Ureter (tissue), 1 donor: ENCODE results near the gene DOCK2. TPM values are rescaled to one million over a fixed set of nuclear protein-coding genes. Genes with fewer than 3 reads are reported as not detected.
"Not testable (repeated sequence)": the region's sequence is repeated elsewhere in the genome, so short reads cannot be mapped to it uniquely, and the experiment has no call there.

Experiments used
- DNase-seq: peaks from one replicate; pipeline ENCODE4 v3.0.0-alpha.2; 2020; ENCODE audit warnings: low spot score
- total RNA-seq: library from RNA; stranded (reverse); gene quantifications from one replicate; pipeline ENCODE4 v1.2.4, GENCODE V29; 2023
- donor health status: DM: yes; HTN: yes; CAD: no.

DOCK2 gene
- total RNA-seq, 1 donor from 2014 or later, result 22.4 TPM

DNA sequence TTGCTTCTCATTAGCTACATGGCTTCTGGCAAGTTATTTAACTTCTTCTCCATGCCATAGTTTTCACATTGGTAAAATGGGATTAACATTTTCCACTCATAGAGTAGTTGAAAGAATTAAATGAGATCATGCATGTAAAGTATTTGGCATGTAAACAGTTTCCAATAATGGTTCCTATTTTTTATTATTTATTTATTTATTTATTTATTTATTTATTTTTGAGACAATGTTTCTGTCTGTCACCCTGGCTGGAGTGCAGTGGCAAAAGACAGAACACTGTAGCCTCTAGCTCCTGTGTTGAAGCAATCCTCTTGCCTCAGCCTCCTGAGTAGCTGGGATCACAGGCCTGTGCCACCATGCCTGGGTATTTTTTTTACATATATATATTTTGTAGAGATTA is 117.7 kb downstream of the DOCK2 start:
- no peak for DNase-seq

DNA sequence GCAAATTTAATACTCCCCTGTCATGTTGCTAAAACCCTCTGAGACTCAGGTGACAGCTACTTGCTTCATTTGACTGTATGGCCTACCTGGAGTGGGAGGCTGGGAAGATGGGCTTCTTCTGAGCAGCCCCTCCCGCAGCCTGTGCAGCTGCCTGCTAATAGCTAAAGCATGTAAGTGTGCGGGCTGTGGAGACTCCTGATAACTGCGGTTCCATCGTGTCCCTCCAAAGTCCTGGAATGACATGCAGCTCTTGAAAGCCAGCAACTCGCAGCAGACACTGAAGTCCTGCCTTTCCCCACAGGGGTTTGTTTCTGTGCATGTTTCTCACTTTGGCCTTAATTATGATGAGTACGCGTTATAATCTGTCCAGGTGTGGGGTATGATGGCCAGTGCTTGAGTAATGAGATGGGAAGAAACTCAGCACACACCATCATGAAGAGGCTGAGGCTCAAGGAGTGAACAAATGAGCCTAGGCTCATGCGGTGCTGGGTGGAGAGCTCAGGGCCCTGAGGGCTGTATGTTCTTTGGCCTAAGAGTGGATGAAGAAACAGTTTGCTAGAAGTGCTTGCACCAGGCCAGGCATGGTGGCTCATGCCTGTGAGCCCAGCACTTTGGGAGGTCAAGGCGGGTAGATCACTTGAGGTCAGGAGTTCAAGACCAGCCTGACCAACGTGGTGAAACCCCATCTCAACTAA is 119.1 kb downstream of the DOCK2 start:
- DNase-seq, result no peak

DNA sequence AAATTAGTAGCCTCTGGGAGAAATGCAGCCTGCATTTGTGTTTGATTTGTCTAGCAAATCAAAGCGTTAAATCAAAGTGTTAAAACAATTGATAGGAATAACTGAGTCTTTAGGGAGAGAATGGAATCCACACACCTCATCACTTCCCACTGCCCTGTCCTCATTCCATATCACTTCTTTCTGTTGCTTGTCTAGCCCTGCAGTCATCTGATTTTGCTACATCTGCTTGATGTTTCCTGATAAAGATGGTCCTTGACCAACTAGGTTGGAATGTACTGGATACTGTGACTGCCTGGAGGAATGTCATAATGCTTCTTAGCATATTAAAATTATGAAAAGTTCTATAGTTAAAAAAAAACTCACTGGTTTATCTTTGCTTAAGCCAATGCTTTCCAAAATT is 119.9 kb downstream of the DOCK2 start:
- DNase-seq, result no peak

DNA sequence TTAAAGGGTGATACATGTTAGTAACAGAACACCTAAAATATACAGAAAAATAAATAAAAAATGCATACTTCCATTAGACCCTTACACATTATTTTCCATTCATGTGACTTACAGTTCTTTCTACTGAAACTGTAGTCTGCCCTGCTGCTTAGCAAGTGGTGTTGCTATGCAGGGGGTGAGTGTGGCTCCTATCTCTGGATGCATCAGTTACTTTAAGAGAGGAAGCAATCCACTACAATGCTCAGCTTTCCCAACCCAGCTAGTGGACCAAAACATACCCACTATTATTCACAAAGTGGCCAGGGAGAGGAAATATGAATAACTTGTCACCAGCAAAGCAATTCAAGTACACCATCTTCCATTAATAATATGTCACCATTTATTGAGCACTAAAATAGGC is 121.8 kb downstream of the DOCK2 start:
- DNase-seq, result no peak

DNA sequence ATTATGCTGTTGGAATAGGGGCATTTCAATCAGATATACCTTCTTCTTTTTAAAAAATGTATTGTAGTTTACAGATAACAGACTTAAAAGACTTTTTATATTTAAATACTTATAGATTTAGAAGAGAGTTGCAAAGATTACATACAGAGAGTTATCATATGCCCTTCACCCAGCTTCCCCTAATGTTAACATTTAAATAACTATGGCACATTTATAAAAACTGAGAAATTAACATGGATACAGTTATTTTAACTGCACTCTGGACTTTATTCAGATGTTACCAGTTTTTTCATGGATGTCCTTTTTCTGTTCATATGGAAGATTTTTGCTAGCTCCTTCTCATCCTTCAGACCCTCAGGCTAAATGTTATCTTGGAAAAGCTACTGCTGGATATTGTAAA is 123.2 kb downstream of the DOCK2 start:
- DNase-seq, result no peak

DNA sequence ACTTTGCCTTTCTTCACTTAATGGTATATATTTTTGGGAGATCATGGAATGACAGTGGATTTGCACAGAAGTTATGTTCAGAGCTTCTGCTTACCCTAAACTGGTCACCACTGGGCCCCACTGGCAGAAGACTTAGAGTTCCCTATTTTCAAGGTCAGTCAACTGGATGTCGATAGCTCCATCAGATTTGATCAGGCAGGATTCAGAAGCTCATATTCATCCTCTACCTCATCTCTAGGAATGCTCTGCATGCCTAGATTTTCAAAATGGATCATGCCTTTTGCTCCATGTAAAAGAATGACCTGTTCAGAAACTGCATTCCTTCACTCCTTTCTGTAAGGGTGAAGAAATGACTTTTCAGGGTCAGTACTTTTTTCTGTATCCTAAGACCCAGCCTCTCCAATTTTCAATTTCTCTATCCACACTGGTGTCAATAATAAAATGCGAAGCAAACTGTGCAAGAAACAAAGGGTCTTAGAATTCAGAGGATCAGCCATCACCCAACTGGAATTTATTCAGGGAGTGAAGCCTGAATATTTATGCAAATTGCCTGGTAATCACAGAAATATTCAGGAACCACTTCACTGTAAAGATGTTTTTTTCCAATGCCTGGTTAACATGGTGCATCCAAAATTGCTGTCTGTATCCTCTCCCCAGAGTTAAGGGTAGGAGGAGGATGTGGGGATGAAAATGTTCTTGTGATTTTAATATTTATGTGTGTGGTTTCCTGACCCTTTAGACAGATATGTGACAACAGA is 125.4 kb downstream of the DOCK2 start:
- no peak for DNase-seq

DNA sequence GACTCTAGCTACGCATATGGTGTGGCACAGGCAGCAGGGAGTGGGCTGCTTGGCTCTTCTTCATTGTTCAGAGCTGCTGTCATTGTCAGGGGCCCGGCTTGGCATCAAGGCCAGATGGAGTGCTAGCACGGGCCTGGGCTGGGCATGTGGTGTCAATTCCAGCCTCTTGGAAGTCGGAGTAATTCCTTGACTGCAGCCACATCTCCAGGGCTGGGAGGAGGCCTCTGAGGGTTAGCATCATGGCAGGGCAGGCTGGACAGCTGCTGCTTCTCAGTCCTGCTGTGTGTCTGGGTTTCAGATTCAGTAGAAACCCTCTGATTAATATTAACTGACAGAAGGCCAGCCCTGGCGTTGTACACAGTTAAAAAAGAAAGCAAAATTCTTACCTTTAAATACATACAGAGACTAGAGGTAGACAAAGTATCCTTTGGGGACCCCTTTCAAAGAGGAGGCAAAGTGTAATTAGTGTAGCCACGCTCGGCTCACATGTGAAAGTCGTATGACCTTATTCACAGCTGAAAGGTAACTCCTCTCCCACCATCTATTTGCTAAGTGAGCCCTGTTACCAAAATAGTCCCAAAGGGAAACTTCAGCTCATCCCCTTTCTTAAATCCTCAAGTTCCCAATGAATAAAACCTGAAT is 126.4 kb downstream of the DOCK2 start:
- DNase-seq, result no peak

DNA sequence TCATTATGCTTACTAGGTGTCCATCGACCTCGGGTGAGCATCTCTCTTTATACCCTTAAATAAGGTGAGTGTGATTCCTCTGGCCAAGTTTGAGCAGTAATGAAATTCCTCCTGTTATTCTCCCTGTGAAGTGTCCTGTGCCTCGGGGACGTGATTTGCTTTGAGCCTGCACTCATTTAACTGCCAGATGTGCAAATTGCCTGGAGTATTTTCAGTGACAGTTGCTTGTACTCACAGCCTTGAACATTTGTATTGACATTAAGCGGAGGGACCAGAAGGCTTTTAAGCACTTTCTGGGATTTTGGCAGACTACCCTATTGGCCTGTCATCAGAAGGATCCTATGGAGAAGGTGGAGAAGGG is 126.9 kb downstream of the DOCK2 start:
- no peak for DNase-seq

DNA sequence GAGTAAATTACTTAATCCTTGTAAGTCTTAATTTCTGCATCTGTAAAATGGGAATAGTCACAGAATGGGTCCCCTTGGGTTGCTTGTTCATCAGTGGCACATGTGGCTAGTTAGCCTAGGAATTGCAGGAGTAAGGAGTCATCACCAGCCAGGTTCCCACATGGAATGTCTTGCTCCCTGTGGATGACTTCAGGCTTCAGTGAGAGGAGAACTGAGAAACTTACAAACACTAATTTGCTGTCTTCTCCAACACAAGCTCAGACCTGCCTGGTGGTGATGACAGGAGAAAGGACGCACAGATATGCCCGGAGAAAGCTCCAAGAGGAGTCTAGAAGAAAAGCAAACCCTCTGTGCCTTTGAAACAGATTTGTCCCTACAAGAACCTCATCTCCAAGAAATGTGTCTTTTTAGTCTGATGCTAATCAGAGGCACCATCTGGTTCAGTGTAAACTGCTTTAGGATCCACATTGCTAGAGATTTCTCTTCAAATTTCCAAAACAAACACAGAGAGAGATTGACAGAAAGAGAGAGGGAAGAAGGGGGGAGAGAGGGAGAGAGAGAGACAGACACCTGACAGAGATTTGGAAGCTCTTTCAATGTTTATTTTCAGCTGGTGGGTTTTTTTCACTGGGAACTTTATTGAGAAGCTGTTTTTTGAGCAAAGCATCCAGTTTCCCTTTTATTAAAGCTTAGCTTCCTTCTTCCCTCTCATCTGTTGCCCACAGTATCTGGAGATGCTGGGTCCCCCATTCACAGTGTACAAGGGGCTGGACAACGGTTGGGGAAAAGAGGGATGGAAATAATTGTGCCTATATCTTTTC is 128.3 kb downstream of the DOCK2 start:
- no peak for DNase-seq

DNA sequence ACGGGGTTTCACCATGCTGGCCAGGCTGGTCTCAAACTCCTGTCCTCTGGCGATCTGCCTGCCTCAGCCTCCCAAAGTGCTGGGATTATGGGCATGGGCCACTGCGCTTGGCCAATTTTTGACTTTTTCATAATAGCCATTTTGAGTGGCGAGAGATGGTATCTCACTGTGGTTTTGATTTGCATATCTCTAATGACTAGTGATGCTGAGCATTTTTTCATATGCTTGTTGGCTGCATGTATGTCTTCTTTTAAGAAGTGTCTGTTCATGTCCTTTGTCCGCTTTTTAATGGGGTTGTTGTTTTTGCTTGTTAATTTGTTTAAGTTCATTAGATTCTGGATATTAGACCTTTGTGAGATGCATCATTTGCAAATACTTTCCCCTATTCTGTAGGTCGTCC is 129.9 kb downstream of the DOCK2 start:
- DNase-seq, result not testable (repeated sequence)

DNA sequence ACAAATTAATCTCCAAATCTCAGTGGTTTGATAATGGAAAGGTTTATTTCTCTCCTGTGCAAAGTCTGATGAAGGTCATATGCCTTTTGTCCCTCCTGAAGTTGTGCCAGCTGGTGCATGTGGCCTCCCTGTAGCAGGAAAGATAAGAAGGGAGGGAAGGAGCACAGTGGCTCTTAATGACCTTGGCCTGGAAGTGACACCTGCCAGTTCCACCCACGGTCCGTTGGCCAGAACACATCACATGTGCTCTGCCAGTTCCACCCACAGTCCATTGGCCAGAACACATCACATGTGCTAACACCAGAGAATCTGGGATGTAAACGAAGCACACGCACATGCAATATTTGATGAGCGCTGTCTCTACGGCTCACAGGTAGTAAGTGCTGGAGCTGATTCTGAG is 130.9 kb downstream of the DOCK2 start:
- DNase-seq, result no peak

DNA sequence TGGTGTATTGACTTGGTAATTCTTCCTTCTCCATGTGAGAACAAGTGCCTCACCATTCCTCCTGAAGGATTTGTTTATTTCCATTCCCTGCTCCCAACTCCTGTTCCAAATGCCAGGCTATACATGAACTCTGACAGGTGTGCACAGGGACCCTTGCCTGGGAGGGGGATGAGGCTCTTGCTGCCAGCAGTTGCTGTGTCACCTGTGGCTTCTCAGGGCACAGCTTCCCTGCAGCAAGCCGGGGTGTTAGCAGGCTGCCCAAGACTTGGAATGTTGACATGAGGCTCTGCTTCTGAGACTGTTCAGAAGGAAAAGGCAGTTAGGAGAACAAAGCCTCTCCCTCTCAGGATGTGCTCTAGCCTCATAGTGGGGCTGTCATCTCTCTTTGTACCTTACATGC is 131.3 kb downstream of the DOCK2 start:
- no peak for DNase-seq

DNA sequence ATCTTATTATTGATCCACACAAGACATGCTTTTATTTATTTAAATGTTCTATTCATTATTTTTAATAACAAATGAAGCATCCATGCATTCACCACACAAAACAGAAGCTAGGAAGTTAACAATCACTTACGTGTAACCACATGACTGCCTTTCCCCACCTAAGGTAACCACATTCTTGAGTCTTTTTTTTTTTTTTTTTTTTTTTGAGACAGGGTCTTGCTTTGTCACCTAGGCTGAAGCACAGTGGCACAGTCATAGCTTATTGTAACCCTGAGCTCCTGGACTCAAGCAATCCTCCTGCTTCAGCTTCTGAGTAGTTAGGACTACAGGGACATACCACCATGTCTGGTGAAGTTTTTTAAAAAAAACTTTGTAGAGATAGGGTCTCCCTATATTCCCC is 133.0 kb downstream of the DOCK2 start:
- DNase-seq, result no peak

DNA sequence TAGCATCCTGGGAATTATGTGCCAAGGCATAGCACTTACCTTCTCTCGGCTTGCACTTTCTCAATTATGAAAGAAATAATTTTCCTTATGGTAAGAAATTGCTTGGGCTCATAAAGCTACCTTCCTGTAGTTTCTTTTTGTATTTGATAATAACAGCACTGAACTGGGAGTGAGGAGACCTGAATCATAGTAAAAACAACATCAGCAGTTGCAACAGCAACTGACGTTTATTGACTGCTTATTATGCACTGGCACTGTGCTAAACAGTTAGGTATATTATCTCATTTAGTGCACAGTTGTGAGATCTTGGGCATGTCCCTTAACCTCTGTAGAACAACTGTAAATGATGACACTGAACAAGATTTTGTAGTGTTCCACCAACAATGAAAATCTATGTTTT is 135.2 kb downstream of the DOCK2 start:
- DNase-seq, result no peak

DNA sequence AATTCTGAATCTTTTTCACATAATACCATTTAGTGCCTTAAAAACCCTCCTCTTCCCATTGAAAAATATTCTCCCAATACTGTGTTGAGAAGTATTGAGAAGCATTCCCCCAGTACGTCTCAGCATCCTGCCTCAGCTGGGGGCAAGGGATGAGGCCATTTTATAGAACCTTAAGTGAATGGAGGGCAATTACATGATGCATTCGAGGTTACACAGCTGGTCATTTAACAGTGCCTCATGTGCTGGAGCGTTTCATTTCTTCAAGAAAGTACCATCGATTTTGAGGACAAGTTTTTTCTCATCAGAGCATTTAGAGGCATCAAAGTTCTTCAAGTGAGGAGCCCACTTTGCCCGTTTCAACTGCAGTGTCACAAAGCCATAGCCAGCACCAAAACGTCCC is 135.6 kb downstream of the DOCK2 start:
- DNase-seq, result no peak

DNA sequence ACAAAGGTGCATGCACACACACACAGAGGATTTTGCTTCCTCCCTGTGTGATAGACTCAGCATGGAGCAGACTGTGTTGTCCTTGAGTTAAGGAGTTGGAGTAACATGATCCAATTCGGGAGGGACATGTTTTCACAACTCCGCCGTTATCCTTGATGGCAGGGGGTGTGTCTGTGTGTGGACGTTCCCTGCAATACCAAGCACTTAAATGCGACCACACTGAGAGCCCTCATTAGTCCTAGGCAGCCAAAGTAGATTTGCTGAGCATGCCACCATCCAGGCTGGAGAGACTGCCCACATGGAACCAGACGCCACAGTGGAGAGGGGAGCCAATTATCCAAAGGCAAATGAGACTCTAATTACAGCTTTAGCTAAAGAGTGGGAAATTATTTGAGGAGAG is 140.1 kb downstream of the DOCK2 start:
- DNase-seq, result no peak

DNA sequence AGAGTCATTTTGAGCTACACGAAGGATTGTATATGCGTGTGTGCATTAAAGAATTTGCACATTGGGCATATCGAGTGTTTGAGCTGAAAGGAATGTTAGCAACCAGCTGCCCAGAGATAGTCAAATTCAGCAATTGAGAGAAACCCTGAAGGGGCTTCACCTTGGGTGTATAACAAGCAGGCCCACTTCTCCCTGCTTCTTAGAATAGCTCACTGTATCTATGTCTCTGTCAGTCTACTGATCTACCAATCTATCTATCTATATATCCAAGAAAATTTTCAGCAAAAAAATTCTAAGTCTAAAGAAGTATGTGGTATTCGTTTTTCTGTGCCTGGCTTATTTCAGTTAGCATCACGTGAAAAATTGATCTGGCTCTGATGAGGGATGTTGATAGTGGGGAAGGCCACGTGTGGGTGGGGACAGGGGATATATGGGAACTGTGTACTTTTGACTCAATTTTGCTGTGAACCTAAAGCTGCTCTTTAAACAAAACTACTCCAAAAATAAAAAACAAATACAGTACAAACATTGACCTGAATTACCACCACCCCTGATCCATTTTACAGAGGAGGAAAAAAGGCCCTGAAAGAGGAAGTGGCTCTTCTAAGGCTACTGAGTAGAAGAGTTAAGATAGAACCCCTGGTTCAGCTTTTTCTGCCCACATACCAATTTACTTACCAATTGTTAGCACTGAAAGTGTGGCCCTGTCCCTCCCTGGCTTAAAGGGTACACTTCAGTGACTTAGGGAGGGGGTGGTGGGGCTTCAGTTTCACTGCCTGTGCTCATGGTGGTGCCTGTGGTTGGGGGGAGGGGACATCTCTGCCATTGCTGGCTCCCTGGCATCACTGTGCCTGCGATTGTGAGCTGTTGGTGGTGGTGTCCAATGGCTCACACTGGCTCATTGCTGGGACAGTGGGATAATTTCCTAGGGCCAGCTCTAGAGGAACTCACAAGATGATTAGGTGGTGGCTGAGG is 141.8 kb downstream of the DOCK2 start:
- no peak for DNase-seq

DNA sequence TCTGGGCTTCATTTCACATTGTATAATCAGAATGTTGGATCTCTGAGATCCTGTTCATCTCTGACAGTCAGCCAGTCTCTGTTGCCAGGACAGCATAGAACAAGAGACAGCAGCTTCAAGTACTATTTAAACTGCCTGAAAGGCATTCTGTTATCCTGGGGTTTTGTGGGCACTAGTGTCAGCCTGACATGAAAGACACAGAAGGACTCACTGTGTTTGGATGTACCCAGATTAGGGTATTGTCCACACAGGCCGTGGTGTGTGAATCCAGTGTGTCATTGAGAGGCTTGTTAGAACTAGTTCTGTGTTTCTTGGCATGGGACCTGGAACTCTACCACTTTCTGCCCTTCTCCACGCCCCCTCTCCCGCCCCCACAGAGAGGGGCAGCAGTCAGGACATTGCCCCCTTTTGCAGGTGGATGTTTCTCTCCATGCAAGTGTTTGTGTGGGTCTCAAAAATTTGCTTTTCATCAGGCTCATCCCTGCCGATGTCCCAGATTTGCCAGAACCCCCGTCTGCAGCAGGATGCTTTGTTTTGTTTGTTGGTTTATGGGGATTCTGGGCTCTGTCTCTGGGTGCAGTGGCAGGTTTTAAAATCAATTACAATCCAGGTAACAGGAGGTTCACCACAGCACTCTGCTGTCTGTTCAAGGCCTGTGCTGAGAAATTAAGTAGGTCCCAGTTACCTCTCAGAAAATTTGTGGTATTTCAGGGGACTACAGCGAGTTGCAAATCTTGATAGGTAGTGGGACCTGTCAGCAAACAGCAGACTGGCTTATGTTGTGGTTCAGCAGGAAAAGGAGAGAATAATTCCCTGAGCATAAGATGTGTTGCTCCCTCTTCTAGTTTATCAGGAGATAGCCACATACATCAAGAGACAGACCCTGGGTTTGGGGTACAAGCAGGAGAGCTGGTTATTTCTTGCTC is 144.6 kb downstream of the DOCK2 start:
- DNase-seq, result no peak

DNA sequence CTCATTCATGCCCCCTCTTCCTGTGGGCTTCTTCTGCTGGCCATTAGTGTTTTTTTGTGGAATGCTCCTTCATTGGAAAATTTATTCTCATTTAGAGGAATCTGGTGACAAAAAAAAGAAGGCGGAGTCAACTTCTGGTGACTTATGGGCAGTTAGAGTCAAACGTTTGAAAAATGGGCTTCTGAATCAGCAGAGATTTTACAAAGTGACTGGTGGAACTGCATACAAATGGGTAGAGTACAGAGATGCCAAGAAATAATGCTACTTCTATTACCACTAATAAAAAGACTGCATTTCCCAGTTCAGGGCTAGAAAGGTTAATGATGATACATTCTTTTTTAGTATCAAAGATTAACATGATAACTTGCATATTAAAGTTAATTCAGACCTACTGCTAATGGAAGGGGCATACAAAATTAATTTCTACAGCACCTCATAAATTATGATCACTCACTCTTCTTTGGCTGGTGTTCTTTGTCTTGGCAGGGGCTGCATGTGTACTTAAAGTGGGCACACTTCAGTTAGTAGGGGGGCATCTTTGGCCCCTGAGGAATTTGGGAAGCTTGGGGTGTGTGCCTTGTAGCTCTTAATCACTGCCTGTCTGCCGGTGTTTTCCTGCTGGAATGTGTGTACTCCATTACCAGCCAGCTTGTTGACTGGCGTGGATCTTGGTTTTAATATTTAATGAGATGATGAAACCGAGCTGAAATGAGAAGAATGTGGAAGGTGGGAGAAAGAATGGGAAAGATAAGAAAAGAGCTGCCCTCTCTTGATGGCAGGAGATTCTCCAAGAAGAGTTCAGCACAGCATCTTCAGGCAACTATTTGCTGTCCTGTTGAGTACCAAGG is 148.9 kb downstream of the DOCK2 start:
- DNase-seq, result no peak
